ENCODE measurements around the gene SYNGAP1. TPM values are rescaled to one million over a fixed set of nuclear protein-coding genes. Genes with fewer than 3 reads are reported as not detected.

The SYNGAP1 gene
- total and polyA plus RNA-seq, 8 donors, result 0.58 to 78.8 (median 5.1) TPM

GRCh38 chr6:33423777-33424176 is 3.9 kb downstream of the SYNGAP1 start:
- no peaks in the 10 kb centered on the region for H3K27me3 ChIP-seq
- no peaks in the 10 kb centered on the region for H3K36me3 ChIP-seq
- H3K4me3 ChIP-seq, result no peak overlapping the region
- intact Hi-C loops (cut with DNase I; ENCODE audit: low total_unique reads), result no loop called here
- no peaks in the 10 kb centered on the region for H3K9me3 ChIP-seq
- peaks cover 29 to 62% (median 55%) of the 10 kb centered on the region in 4 donors for H3K4me1 ChIP-seq
- no peak for DNase-seq
- WGBS, 5 donors, result 87 to 96% (median 93%) methylated on average over 2 of the region's 2 CpGs
- TF ChIP-seq EP300 (IDR thresholded peaks at IDR 0.05), result no peak
- TF ChIP-seq POLR2A (IDR thresholded peaks at IDR 0.05), result no peak
- no peak for TF ChIP-seq POLR2AphosphoS5 (IDR thresholded peaks at IDR 0.05)
- H3K27ac ChIP-seq, result peak overlapping the region in 2 of 5 donors; percentile 94 to 95

DNA sequence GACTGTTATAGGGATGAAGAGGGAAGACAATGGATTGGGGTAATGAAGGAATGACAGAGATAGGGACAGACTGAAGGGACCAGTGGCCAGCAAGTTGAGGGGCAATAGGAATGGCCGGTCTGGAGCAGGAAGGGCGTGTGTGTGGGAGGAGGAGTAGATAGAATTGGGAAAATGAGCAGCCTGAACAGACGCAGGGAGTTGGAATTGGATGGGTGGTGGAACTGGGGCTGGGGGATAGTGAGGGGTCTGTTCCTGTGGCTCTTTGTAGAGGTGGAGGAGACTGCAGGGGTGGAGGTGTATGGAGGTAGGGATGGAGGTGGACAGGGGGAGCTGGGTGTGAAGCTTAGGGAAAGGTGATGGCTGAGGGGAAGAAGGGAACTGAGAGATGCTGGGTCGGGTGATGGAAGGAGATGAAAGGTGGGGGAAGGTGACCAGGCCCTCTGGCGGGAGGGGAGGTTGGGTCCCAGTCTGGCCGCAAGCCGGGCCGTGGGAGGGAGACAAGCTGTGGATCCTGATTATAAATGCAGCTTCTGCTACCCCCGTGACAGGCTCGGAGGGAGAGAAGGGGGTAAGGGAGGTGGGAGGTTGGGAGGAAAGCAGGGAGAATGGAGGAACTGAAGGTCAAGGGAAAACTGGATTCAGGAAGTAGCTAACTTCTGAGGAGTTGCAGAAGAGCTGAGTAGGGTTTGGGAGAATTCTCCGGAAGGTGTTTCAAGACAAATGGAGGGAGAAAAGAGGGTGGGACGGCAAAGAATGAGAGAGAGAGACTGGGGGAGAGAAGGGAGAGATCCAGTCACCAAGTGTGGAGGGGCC is 5.2 kb downstream of the SYNGAP1 start:
- 12 to 15% (median 14%) methylated on average over 12 of the region's 12 CpGs for WGBS, 5 donors
- H3K27ac ChIP-seq, result peak overlapping the region; percentile 89 to 95 (median 93)
- peaks cover 26 to 64% (median 49%) of the 10 kb centered on the region in 4 donors for H3K4me1 ChIP-seq
- no peak for DNase-seq
- peak overlapping the region; percentile 56 to 63 (median 60) for H3K4me3 ChIP-seq
- intact Hi-C loops (cut with DNase I; ENCODE audit: low total_unique reads), result no loop called here
- no peaks in the 10 kb centered on the region for H3K27me3 ChIP-seq
- no peaks in the 10 kb centered on the region for H3K36me3 ChIP-seq
- no peak for TF ChIP-seq EP300 (IDR thresholded peaks at IDR 0.05)
- TF ChIP-seq POLR2AphosphoS5 (IDR thresholded peaks at IDR 0.05), result no peak
- TF ChIP-seq, protein P1, sequence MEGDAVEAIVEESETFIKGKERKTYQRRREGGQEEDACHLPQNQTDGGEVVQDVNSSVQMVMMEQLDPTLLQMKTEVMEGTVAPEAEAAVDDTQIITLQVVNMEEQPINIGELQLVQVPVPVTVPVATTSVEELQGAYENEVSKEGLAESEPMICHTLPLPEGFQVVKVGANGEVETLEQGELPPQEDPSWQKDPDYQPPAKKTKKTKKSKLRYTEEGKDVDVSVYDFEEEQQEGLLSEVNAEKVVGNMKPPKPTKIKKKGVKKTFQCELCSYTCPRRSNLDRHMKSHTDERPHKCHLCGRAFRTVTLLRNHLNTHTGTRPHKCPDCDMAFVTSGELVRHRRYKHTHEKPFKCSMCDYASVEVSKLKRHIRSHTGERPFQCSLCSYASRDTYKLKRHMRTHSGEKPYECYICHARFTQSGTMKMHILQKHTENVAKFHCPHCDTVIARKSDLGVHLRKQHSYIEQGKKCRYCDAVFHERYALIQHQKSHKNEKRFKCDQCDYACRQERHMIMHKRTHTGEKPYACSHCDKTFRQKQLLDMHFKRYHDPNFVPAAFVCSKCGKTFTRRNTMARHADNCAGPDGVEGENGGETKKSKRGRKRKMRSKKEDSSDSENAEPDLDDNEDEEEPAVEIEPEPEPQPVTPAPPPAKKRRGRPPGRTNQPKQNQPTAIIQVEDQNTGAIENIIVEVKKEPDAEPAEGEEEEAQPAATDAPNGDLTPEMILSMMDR (IDR thresholded peaks at IDR 0.05), result no peak
- TF ChIP-seq POLR2A (IDR thresholded peaks at IDR 0.05), result no peak
- no peaks in the 10 kb centered on the region for H3K9me3 ChIP-seq

DNA sequence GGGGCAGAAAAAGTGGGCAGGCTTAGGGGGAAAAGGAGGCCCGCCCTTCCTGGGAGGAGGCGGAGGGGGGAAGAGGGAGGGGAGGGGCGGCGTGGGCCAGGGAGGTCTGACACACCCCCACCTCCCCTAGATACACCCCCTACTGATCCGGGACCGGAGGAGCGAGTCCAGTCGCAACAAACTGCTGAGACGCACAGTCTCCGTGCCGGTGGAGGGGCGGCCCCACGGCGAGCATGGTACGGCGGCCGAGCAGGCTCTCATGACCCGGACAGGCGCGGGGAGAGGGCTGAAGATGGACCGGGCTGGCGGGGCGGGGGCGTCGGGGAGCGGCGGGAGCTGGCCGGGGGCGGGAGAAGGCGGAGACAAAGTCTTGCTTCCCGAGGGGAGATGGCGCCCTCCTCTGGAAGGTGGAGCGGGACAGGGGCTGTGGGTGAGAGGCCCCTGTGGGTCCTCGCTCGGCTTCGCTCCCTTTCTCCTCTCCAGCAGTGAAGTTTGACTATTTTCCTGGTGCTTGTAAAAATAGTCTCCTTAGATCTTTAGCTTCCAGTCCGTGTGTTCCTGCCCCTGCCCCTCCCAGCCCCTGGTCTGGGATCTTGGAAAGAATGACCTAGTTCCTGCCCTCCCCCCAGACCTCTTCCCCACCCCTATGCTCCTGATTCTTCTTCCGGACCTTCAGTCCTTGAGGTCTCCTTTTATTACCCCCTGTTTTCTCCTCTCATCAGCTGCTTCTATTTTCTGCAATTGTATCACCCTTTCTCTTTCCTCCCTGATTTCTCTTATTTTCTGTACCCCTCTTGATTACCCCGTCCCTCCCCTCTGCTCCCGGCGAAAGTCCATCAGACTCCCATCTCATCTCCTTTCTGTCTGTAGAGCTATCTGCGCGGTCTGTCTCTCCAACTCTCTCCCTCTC is 6.1 kb downstream of the SYNGAP1 start:
- WGBS, 5 donors, result 1 to 2% (median 1%) methylated on average over 36 to 43 of the region's 43 CpGs
- no peaks in the 10 kb centered on the region for H3K9me3 ChIP-seq
- intact Hi-C loops (cut with DNase I; ENCODE audit: low total_unique reads), result no loop called here

GRCh38 chr6:33426590-33427511 is 7.0 kb downstream of the SYNGAP1 start:
- TF ChIP-seq, protein P1 (IDR thresholded peaks at IDR 0.05), result no peak
- TF ChIP-seq POLR2A (IDR thresholded peaks at IDR 0.05) (no peak), EP300 (IDR thresholded peaks at IDR 0.05) (no peak), POLR2AphosphoS5 (IDR thresholded peaks at IDR 0.05) (no peak)
- Histone ChIP-seq H3K36me3 (no peaks in the 10 kb centered on the region), H3K4me3 (peak overlapping the region; percentile 56 to 63 (median 60)), H3K27me3 (no peaks in the 10 kb centered on the region), H3K9me3 (no peaks in the 10 kb centered on the region), H3K27ac (peak overlapping the region; percentile 70 to 95 (median 93)), H3K4me1 (peaks cover 38 to 73% (median 62%) of the 10 kb centered on the region in 4 donors)
- WGBS, 5 donors, result 4 to 8% (median 6%) methylated on average over 12 of the region's 12 CpGs
- intact Hi-C loops (cut with DNase I; ENCODE audit: low total_unique reads), result no loop called here
- peak in 1 of 2 donors; percentile 55 for DNase-seq

More for the DNA sequence above, 6.1 kb downstream of the SYNGAP1 start:
- no peaks in the 10 kb centered on the region for H3K36me3 ChIP-seq
- H3K27me3 ChIP-seq, result no peaks in the 10 kb centered on the region
- TF ChIP-seq POLR2A (IDR thresholded peaks at IDR 0.05) (no peak), POLR2AphosphoS5 (IDR thresholded peaks at IDR 0.05) (peak; percentile 65 to 86 (median 81)), EP300 (IDR thresholded peaks at IDR 0.05) (no peak)
- TF ChIP-seq, protein P1 (IDR thresholded peaks at IDR 0.05), result peak in 5 of 7 experiments; percentile 33 to 65 (median 43)
- peak overlapping the region; percentile 56 to 63 (median 60) for H3K4me3 ChIP-seq
- peak; percentile 81 to 95 for DNase-seq
- peaks cover 29 to 64% (median 53%) of the 10 kb centered on the region in 4 donors for H3K4me1 ChIP-seq
- H3K27ac ChIP-seq, result peak overlapping the region; percentile 89 to 95 (median 93)

Measured in stomach (tissue), 9 donors.